Stomach smooth muscle (tissue), 2 donors: ENCODE measurements around the gene PARP1.

Experiments
- H3K27ac ChIP-seq: one replicate; pipeline ENCODE4 v1.7.0; 2013; ENCODE audit warnings: mild to moderate bottlenecking, low read length, inconsistent platforms
- H3K27me3 ChIP-seq, 2 donors: one replicate each; pipeline ENCODE4 v1.7.0; 2013; ENCODE audit warnings: low read length in 2 of 2; ENCODE audit not compliant: insufficient read depth in 2 of 2, control insufficient read depth in 1 of 2
- H3K36me3 ChIP-seq, 2 donors: one replicate each; pipeline ENCODE4 v1.7.0; 2013; ENCODE audit warnings: low read length in 2 of 2; ENCODE audit not compliant: control insufficient read depth in 2 of 2, insufficient read depth in 2 of 2
- H3K4me1 ChIP-seq: one replicate; pipeline ENCODE4 v1.7.0; 2013; ENCODE audit warnings: low read length; ENCODE audit not compliant: control insufficient read depth, insufficient read depth
- H3K4me3 ChIP-seq, 2 donors: one replicate each; pipeline ENCODE4 v1.7.0; 2013; ENCODE audit warnings: low read length in 2 of 2
- H3K9ac ChIP-seq, 2 donors: one replicate each; pipeline ENCODE4 v1.7.0; 2013; ENCODE audit warnings: low read length in 2 of 2, mild to moderate bottlenecking in 1 of 2
- H3K9me3 ChIP-seq, 2 donors: one replicate each; pipeline ENCODE4 v1.7.0; 2013; ENCODE audit warnings: low read length in 2 of 2; ENCODE audit not compliant: control insufficient read depth in 2 of 2
- donor health status: healthy.
- donor health status: Pancreatic carcinoma.

Gene PARP1

DNA sequence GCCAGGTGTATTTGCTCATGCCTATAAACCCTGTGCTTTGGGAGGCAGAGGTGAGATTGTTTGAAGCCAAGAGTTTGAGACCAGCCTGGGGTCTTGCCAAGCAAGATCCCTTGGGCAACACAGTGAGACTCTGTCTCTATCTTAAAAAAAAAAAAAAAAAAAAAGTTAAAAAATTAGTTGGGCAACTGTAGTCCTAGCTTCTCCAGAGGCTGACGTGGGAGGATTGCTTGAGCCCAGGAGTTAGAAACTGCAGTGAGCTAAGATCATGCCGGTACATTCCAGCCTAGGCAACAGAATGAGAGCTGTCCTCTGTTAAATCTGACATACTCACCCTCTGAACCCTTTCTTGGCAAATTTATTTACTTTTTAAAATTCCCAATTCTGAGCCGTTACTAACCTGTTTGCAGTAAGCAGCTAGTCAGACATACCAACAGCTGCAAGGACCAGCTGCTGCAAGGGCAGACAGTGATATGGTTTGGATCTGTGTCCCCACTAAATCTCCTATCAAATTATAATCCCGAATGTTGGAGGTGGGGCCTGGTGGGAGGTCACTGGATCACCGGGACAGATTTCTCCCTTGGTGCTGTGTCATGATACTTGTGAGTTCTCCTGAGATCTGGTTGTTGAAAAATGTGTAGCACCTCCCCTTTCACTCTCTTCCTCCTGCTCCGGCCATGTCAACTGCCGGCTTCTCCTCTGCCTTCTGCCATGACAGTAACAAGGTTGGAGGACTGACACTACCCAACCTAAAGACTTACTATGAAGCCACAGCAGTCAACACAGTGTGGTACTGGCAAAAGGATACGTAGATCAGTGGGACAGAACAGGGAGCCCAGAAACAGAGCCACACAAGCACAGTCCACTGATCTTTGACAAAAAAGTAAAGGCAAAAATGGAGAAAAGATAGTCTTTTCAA, 10.6 kb downstream of the PARP1 start:
- no peak overlapping the region for H3K27ac ChIP-seq
- peaks cover 19 to 24% of the 10 kb centered on the region in 2 donors for H3K36me3 ChIP-seq

DNA sequence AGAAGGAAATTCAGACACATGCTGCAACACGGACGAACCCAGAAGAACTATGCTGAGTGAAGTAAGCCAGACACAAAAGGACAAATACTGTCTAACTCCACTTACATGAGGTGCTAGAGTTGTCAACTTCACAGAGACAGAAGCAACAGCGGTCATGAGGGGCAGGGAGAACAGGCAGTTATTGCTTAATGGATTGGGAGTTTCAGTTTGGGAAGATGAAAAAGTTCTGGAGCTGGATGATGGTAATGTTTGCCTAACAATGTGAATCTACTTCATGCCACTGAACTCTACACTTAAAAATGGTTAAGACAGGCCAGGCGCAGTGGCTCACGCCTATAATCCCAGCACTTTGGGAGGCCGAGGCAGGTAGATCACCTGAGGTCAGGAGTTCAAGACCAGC, 12.1 kb downstream of the PARP1 start:
- Histone ChIP-seq H3K9ac (no peak overlapping the region), H3K4me1 (peaks cover 8% of the 10 kb centered on the region), H3K36me3 (peaks cover 21 to 23% of the 10 kb centered on the region in 2 donors), H3K27me3 (no peaks in the 10 kb centered on the region), H3K4me3 (no peak overlapping the region), H3K9me3 (no peaks in the 10 kb centered on the region), H3K27ac (no peak overlapping the region)

More for the DNA sequence above, 10.6 kb downstream of the PARP1 start:
- H3K9me3 ChIP-seq: no peaks in the 10 kb centered on the region
- H3K9ac ChIP-seq: no peak overlapping the region
- H3K4me3 ChIP-seq: no peak overlapping the region
- no peaks in the 10 kb centered on the region for H3K27me3 ChIP-seq
- peaks cover 22% of the 10 kb centered on the region for H3K4me1 ChIP-seq

DNA sequence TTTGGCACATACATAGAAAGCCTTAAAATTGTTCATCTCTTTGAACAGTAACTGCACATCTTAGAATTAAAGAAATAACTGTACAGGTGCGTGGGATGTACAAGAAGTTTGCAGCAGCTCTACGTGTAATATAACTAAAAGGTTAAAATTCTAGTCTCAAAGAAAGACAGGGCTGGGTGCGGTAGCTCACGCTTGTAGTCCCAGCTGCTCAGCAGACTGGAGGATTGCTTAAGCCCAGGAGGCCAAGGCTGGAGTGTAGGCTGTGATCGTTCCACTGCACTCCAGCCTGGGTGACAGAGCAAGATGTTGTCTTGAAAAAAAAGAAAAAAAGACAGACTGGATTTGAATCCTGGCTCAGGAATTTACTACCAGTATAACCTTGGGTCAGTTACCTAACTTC, 13.4 kb downstream of the PARP1 start:
- Histone ChIP-seq H3K36me3 (peaks cover 28 to 31% of the 10 kb centered on the region in 2 donors), H3K4me3 (no peak overlapping the region), H3K27me3 (no peaks in the 10 kb centered on the region), H3K4me1 (peaks cover 3% of the 10 kb centered on the region), H3K9me3 (no peaks in the 10 kb centered on the region), H3K9ac (no peak overlapping the region), H3K27ac (no peak overlapping the region)

DNA sequence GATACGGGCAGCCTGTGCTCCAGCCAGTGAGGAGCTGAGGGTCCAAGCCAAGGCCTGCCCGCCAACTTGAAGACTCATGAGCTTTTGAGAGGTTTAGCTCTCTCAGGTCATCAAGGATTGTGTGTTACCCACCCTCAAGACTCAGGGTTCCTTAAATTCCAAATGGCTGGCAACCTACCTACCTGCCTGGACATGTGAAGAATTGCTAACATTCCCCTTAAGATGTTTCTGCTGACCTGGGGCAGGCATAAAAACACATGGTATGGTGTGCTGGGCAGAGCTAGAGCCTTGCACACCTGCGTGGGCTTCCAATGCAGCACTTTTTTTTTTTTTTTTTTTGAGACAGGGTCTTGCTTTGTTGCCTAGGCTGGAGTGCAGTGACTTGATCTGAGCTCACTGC, 17.2 kb downstream of the PARP1 start:
- Histone ChIP-seq H3K4me1 (no peaks in the 10 kb centered on the region), H3K4me3 (no peak overlapping the region), H3K9me3 (no peaks in the 10 kb centered on the region), H3K27ac (no peak overlapping the region), H3K36me3 (peaks cover 56 to 58% of the 10 kb centered on the region in 2 donors), H3K27me3 (no peaks in the 10 kb centered on the region), H3K9ac (no peak overlapping the region)

DNA sequence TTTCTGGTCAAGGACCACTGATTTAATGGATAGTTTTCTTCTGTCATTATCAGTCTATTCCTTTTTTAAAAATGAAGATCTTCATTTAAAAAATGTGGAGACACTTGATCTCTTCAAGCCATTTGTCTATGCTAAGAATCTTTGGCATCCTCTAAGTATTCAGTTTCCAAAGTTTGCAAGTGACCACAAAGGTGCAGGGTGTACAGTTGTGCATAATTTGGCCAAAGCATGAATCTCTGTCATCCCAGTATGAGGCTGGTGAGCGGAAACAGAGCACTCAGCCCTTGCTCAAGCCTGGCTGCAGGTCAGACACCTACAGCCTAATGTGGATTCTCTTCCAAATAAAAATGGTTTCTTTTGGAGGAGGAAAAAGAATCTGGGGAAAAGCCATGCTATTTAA, 19.8 kb downstream of the PARP1 start:
- H3K9me3 ChIP-seq: no peaks in the 10 kb centered on the region
- no peaks in the 10 kb centered on the region for H3K4me1 ChIP-seq
- H3K9ac ChIP-seq: no peak overlapping the region
- H3K27me3 ChIP-seq: no peaks in the 10 kb centered on the region
- peaks cover 81 to 82% of the 10 kb centered on the region in 2 donors for H3K36me3 ChIP-seq
- no peak overlapping the region for H3K27ac ChIP-seq
- no peak overlapping the region for H3K4me3 ChIP-seq

DNA sequence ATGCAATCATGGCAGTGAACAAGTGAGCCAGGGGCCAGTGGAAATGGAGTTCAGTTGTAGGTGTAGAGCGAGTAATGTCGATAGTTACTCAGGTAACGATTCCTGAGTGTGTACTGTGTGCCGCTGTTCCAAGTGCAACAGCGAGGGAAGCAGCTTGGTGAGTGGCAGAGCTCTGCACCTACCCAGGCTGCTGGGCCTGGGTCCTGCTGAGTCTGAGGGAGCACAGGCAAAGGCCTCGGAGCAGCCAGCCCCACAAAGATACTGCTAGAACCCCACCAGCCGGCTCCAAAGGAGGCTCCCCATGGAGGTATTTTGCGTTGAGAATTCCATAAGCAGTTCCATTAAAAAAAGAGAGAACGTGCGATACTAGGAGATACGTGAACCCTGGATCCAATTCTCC, 23.2 kb downstream of the PARP1 start:
- no peak overlapping the region for H3K9ac ChIP-seq
- H3K27me3 ChIP-seq: no peaks in the 10 kb centered on the region
- H3K4me1 ChIP-seq: no peaks in the 10 kb centered on the region
- H3K27ac ChIP-seq: no peak overlapping the region
- H3K4me3 ChIP-seq: no peak overlapping the region
- no peaks in the 10 kb centered on the region for H3K9me3 ChIP-seq
- peaks cover 90 to 91% of the 10 kb centered on the region in 2 donors for H3K36me3 ChIP-seq

DNA sequence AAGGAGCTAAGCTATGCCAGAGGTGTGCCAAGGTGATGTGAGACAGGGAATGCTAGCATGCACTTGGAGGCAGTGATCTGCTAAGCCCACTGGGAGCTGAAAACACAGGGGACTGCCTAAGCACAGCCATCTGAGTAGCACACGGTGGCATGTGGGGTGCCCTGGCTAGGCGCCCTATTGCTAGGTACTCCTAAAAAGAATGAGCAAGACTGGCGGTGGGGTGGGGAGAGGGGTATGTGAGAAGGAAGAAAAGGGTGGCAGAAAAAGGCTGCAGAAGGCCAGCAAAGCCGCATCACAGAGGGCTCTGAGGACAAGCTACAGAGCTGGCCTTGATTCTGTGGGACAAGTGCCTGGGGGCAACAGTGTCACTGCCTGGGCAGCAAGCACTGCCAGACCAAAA, 23.9 kb downstream of the PARP1 start:
- Histone ChIP-seq H3K9me3 (no peaks in the 10 kb centered on the region), H3K36me3 (peaks cover 91% of the 10 kb centered on the region in 2 donors), H3K4me3 (no peak overlapping the region)

DNA sequence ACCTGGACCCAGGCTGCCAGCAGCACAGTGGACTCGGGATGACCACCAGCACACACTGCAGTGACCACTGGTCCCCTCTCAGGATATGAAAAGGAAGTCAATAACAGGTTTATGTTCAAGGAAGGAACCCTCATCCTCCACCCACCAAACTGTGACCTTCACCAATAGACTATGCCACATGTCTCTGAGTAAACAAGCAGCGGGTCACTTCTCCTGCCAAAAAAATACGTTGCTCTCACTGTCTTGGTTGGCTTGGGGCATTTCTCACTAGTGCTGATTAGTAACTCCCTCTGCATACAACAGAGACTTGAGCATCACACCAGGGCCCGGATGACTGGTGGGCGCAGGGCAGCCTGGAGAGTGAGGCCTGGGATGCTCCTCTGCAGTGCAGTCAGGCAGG, 25.9 kb downstream of the PARP1 start:
- Histone ChIP-seq H3K4me3 (no peak overlapping the region), H3K27ac (no peak overlapping the region), H3K4me1 (no peaks in the 10 kb centered on the region), H3K27me3 (no peaks in the 10 kb centered on the region), H3K9ac (no peak overlapping the region), H3K9me3 (no peaks in the 10 kb centered on the region), H3K36me3 (peaks cover 89 to 91% of the 10 kb centered on the region in 2 donors)

More for the DNA sequence above, 23.9 kb downstream of the PARP1 start:
- no peaks in the 10 kb centered on the region for H3K4me1 ChIP-seq
- no peaks in the 10 kb centered on the region for H3K27me3 ChIP-seq
- H3K27ac ChIP-seq: no peak overlapping the region
- H3K9ac ChIP-seq: no peak overlapping the region

DNA sequence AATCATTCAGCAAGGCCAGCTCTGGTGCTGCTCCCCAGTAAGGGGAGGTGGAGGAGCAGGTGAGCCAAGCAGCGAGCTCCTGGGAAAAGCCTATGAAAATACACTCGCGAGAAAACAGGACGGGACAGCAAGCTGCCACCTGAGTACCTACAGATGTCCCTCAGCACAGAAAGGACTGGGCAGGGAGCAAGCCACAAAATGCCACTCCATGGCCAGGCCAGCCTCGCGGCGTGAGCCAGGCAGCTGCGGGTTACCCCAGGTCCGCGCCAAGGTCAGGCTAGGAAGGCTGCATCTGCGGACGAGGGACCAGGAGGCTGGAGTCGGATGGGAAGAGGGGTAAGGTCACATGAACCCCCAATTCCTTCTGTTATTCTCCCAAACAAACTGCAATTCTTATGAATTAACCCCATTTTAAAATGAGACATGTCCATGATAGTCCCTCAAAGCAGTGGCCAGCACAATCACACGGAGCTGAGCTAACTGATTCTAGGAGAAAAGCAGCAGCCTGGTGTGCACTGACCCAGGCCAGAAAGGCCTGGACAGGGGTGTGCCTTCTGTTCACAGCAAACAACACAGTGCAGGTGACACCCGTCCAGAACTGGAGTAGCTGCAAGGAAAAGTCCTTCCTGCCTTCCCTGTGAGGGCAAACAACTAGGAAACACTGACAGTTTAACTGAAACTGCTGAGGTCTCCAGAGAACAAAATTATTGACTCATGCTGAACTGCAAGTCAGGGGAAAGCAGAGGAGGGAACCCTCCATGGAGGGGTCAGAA, 26.5 kb downstream of the PARP1 start:
- Histone ChIP-seq H3K27ac (no peak overlapping the region), H3K9ac (no peak overlapping the region), H3K4me1 (no peaks in the 10 kb centered on the region), H3K27me3 (no peaks in the 10 kb centered on the region), H3K4me3 (no peak overlapping the region), H3K9me3 (no peaks in the 10 kb centered on the region), H3K36me3 (peaks cover 92 to 93% of the 10 kb centered on the region in 2 donors)

DNA sequence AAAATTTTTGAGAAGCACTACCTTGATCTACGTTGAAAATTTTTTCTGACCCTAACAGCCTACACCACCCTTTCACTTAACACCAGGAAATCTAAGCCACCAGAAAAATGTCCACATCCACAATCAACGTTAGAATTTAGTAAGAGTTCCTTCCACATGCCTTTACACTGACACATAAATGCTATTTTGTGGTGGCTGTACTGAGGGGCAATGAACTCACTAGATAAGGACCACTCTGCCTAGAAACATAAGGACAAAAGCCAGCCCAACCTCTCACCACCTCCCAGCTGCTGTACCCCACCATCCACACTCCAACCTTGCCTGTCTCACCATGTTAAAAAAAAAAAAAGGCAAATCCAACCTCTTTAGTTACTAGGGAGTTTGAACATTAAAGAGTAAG, 29.8 kb downstream of the PARP1 start:
- Histone ChIP-seq H3K9ac (no peak overlapping the region), H3K9me3 (no peaks in the 10 kb centered on the region), H3K36me3 (peaks cover 89 to 93% of the 10 kb centered on the region in 2 donors), H3K27me3 (no peaks in the 10 kb centered on the region), H3K4me1 (no peaks in the 10 kb centered on the region), H3K27ac (no peak overlapping the region), H3K4me3 (no peak overlapping the region)
